ENCODE data around the gene SCN5A. TPM values are rescaled to one million over a fixed set of nuclear protein-coding genes. Genes with fewer than 3 reads are reported as not detected.

SCN5A gene
- polyA plus RNA-seq, 1 donor (not counting 4 experiments of a cell fraction or from before 2014, with no cell fraction given) = 0.26 TPM

- Histone ChIP-seq H3K79me2 (ENCODE audit: control insufficient read depth, insufficient read depth, low read length) (no peaks in the 10 kb centered on the region), H3K27me3 (ENCODE audit: control insufficient read depth, extremely low read depth, insufficient read depth, low read length) (peaks cover 4% of the 10 kb centered on the region), H3K36me3 (ENCODE audit: control insufficient read depth in 2 of 2, extremely low read depth in 1 of 2, insufficient read depth in 2 of 2, low read length in 2 of 2) (no peaks in the 10 kb centered on the region), H2AFZ (ENCODE audit: control insufficient read depth, low read length) (no peak overlapping the region), H3K9me3 (ENCODE audit: control insufficient read depth, low read depth, low read length) (no peaks in the 10 kb centered on the region), H3K4me1 (ENCODE audit: control insufficient read depth, extremely low read depth, insufficient read depth, low read length) (no peaks in the 10 kb centered on the region), H3K9ac (ENCODE audit: control insufficient read depth, extremely low read depth, insufficient read depth, low read length) (no peak overlapping the region), H3K4me2 (ENCODE audit: control insufficient read depth, extremely low read depth, insufficient read depth, low read depth, low read length) (no peak overlapping the region), H4K20me1 (ENCODE audit: control insufficient read depth, extremely low read depth, insufficient read depth, low read length) (no peaks in the 10 kb centered on the region), H3K27ac (ENCODE audit: control insufficient read depth, insufficient read depth, low read length) (no peak overlapping the region), H3K9me1 (ENCODE audit: control insufficient read depth, extremely low read depth, insufficient read depth, low read length) (no peaks in the 10 kb centered on the region), H3K4me3 (ENCODE audit: control insufficient read depth in 2 of 3, extremely low read depth in 1 of 3, insufficient read depth in 2 of 3, low read depth in 1 of 3, low read length in 3 of 3) (no peak overlapping the region)
- DNase-seq (ENCODE audit: low read depth, low spot score) = no peak
- dilution Hi-C loops (cut with MboI; ENCODE audit: extremely low pct_ligation_motif_present, low sequenced_read_pairs) = no loop called here
- FAIRE-seq = no peak
- no peak for TF ChIP-seq EZH2 (IDR thresholded peaks at IDR 0.05; ENCODE audit: low read length)
- TF ChIP-seq, protein P1, sequence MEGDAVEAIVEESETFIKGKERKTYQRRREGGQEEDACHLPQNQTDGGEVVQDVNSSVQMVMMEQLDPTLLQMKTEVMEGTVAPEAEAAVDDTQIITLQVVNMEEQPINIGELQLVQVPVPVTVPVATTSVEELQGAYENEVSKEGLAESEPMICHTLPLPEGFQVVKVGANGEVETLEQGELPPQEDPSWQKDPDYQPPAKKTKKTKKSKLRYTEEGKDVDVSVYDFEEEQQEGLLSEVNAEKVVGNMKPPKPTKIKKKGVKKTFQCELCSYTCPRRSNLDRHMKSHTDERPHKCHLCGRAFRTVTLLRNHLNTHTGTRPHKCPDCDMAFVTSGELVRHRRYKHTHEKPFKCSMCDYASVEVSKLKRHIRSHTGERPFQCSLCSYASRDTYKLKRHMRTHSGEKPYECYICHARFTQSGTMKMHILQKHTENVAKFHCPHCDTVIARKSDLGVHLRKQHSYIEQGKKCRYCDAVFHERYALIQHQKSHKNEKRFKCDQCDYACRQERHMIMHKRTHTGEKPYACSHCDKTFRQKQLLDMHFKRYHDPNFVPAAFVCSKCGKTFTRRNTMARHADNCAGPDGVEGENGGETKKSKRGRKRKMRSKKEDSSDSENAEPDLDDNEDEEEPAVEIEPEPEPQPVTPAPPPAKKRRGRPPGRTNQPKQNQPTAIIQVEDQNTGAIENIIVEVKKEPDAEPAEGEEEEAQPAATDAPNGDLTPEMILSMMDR (optimal IDR thresholded peaks at IDR 0.05 in 1 of 3, IDR thresholded peaks at IDR 0.05 in 1 of 3, conservative IDR thresholded peaks at IDR 0.05 in 1 of 3; ENCODE audit: extremely low read depth in 1 of 3, insufficient read depth in 2 of 3, low read length in 3 of 3) = no peak
Observed at GRCh38 chr3:38597502-38598060, 51.9 kb downstream of the SCN5A start.

- no peak for DNase-seq (ENCODE audit: low read depth, low spot score)
- dilution Hi-C loops (cut with MboI; ENCODE audit: extremely low pct_ligation_motif_present, low sequenced_read_pairs) = no loop called here
Observed at GRCh38 chr3:38595393-38595792, 54.1 kb downstream of the SCN5A start.

More at GRCh38 chr3:38595393-38595792, 54.1 kb downstream of the SCN5A start:
- H3K9me3 ChIP-seq (ENCODE audit: control insufficient read depth, low read depth, low read length) = no peaks in the 10 kb centered on the region
- H3K27me3 ChIP-seq (ENCODE audit: control insufficient read depth, extremely low read depth, insufficient read depth, low read length) = peaks cover 4% of the 10 kb centered on the region
- H3K9me1 ChIP-seq (ENCODE audit: control insufficient read depth, extremely low read depth, insufficient read depth, low read length) = no peaks in the 10 kb centered on the region
- no peaks in the 10 kb centered on the region for H4K20me1 ChIP-seq (ENCODE audit: control insufficient read depth, extremely low read depth, insufficient read depth, low read length)
- H3K79me2 ChIP-seq (ENCODE audit: control insufficient read depth, insufficient read depth, low read length) = no peaks in the 10 kb centered on the region
- H3K27ac ChIP-seq (ENCODE audit: control insufficient read depth, insufficient read depth, low read length) = no peak overlapping the region
- no peak for FAIRE-seq
- no peaks in the 10 kb centered on the region for H3K36me3 ChIP-seq (ENCODE audit: control insufficient read depth in 2 of 2, extremely low read depth in 1 of 2, insufficient read depth in 2 of 2, low read length in 2 of 2)
- TF ChIP-seq, protein P1 (optimal IDR thresholded peaks at IDR 0.05 in 1 of 3, IDR thresholded peaks at IDR 0.05 in 1 of 3, conservative IDR thresholded peaks at IDR 0.05 in 1 of 3; ENCODE audit: extremely low read depth in 1 of 3, insufficient read depth in 2 of 3, low read length in 3 of 3) = no peak
- TF ChIP-seq EZH2 (IDR thresholded peaks at IDR 0.05; ENCODE audit: low read length) = no peak
- H3K4me1 ChIP-seq (ENCODE audit: control insufficient read depth, extremely low read depth, insufficient read depth, low read length) = no peaks in the 10 kb centered on the region
- H3K4me2 ChIP-seq (ENCODE audit: control insufficient read depth, extremely low read depth, insufficient read depth, low read depth, low read length) = no peak overlapping the region
- no peak overlapping the region for H3K4me3 ChIP-seq (ENCODE audit: control insufficient read depth in 2 of 3, extremely low read depth in 1 of 3, insufficient read depth in 2 of 3, low read depth in 1 of 3, low read length in 3 of 3)
- H3K9ac ChIP-seq (ENCODE audit: control insufficient read depth, extremely low read depth, insufficient read depth, low read length) = no peak overlapping the region
- no peak overlapping the region for H2AFZ ChIP-seq (ENCODE audit: control insufficient read depth, low read length)
